ENCODE measurements around the gene SDK1.

SDK1 gene

GRCh38 chr7:4241791-4242190 is 940.7 kb downstream of the SDK1 start:
- H3K4me3 ChIP-seq (ENCODE audit: low read depth, low read length) = no peak overlapping the region
- TF ChIP-seq, protein P1, sequence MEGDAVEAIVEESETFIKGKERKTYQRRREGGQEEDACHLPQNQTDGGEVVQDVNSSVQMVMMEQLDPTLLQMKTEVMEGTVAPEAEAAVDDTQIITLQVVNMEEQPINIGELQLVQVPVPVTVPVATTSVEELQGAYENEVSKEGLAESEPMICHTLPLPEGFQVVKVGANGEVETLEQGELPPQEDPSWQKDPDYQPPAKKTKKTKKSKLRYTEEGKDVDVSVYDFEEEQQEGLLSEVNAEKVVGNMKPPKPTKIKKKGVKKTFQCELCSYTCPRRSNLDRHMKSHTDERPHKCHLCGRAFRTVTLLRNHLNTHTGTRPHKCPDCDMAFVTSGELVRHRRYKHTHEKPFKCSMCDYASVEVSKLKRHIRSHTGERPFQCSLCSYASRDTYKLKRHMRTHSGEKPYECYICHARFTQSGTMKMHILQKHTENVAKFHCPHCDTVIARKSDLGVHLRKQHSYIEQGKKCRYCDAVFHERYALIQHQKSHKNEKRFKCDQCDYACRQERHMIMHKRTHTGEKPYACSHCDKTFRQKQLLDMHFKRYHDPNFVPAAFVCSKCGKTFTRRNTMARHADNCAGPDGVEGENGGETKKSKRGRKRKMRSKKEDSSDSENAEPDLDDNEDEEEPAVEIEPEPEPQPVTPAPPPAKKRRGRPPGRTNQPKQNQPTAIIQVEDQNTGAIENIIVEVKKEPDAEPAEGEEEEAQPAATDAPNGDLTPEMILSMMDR (IDR thresholded peaks at IDR 0.05; ENCODE audit: low read depth, low read length) = no peak

GRCh38 chr7:4242706-4243105 is 941.7 kb downstream of the SDK1 start:
- TF ChIP-seq, protein P1 (IDR thresholded peaks at IDR 0.05; ENCODE audit: low read depth, low read length) = no peak
- no peak overlapping the region for H3K4me3 ChIP-seq (ENCODE audit: low read depth, low read length)

DNA sequence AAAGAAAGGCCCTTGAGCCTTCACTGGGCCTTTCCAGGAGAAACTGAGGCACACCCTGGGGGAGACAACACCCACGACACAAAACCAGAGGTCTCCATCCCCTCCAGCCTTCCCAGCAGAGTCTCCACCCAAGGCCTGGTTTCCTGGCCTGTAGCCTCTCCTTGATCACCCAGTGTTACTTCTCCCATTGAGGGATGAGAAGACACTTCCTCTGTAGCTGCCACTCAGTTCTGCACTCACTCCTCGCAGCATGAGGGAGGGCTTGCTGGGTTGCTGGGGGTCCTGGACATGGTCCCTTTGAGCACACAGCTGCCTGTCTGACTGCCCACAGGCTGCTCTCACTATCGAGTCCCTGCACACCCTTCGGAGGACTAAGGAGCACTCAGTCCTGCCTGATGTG is 943.0 kb downstream of the SDK1 start:
- TF ChIP-seq, protein P1 (IDR thresholded peaks at IDR 0.05; ENCODE audit: low read depth, low read length) = no peak
- H3K4me3 ChIP-seq (ENCODE audit: low read depth, low read length) = no peak overlapping the region

DNA sequence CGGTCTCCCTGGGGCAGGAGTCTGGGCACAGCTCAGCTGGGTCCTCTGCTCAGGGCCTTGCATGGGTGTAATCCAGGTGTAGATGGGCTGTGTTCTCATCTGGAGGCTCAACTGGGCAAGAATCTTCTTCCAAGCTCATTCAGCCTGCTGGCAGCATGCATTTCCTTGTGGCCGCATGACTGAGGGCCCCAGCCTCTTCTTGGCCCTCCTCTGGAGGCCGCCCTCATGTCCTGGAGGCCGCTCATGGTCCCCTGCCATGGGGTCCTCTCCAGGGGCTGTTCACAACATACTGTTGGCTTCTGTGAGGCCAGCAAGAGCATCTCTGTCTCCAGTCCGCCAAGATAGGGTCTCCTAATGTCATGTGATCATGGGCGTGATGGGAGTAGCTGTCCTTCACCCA is 943.6 kb downstream of the SDK1 start:
- no peak overlapping the region for H3K4me3 ChIP-seq (ENCODE audit: low read depth, low read length)
- TF ChIP-seq, protein P1 (IDR thresholded peaks at IDR 0.05; ENCODE audit: low read depth, low read length) = no peak

DNA sequence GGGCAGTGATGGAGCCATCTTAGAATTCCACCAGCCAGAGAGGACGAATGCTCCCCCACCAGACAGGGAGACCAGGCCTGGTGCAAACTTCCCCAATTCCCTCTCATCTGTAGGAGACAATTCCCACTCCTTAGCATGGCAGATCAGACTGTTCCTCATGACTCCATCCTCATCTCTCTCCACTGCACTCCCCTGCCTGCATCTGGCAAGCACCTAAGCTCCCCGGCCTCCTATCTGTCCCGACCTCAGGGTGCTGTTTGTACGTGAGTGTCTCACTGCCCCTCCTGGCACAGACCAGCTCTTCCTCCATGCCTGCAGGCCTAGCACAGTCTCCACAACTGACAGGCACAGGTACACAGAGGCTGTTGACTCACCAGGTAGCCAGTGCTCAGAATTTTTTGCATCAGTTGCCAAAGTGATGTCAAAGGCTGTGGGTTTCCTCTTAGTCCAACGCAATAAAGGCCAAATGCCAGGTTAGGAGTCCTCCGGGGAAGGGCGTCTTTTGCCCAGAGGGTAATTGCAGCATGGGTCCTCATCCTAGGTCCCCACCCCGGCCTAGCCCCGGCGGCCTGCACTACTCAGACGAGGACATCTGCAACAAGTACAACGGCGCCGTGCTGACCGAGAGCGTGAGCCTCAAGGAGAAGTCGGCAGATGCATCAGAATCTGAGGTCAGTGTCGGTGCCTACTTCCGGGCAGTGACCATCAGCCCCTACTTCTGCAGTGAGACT is 944.2 kb downstream of the SDK1 start:
- TF ChIP-seq, protein P1 (IDR thresholded peaks at IDR 0.05; ENCODE audit: low read depth, low read length) = no peak
- no peak overlapping the region for H3K4me3 ChIP-seq (ENCODE audit: low read depth, low read length)

GRCh38 chr7:4245866-4246470 is 944.9 kb downstream of the SDK1 start:
- TF ChIP-seq, protein P1 (IDR thresholded peaks at IDR 0.05; ENCODE audit: low read depth, low read length) = no peak
- no peak overlapping the region for H3K4me3 ChIP-seq (ENCODE audit: low read depth, low read length)

- H3K4me3 ChIP-seq (ENCODE audit: low read depth, low read length) = no peak overlapping the region
- TF ChIP-seq, protein P1 (IDR thresholded peaks at IDR 0.05; ENCODE audit: low read depth, low read length) = no peak
These were observed 945.5 kb downstream of the SDK1 start for GRCh38 chr7:4246536-4246935.

Measured in WI38 (cell line).